Sigmoid colon (tissue), 4 donors: ENCODE results near the gene RETREG1.

ENCODE experiments used
- CTCF ChIP-seq, 4 experiments: fragments of 450-650 bp in 3 of 4; fragments of 200-600 bp in 1 of 4; IDR thresholded peaks; one replicate each; pipeline ENCODE4 v1.5.1; 2016 to 2019; ENCODE audit warnings: antibody characterized with exemption in 4 of 4, mild to moderate bottlenecking in 3 of 4, moderate library complexity in 2 of 4
- EP300 ChIP-seq, 4 donors: sonication (generic); formaldehyde crosslinking; IDR thresholded peaks; one replicate each; pipeline ENCODE4 v1.6.1; 2017; ENCODE audit warnings: antibody characterized with exemption in 4 of 4
- POLR2A ChIP-seq, 2 donors: fragments of 450-650 bp; IDR thresholded peaks; one replicate each; pipeline ENCODE4 v1.6.1; 2016; ENCODE audit warnings: antibody characterized with exemption in 2 of 2, mild to moderate bottlenecking in 2 of 2, moderate library complexity in 2 of 2

DNA sequence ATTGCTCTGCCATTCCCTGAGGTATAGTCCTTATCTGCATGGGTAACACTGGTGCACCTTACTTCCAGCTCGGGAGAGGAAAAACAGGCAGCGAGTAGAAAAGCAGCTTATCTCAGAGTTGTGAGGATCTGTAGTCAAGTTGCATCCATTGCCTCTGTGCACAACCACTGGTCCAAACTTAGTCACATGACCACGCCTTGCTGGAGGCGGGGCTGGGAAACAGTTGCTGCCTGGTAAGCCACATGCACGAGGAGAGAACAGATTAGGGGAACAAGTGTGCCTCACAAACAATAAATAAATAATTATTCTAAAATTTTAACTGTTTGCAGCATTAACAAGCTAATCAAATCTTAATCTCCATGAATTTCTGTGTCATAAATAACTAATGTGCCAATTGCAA, 169.8 kb downstream of the RETREG1 start:
- no peak for TF ChIP-seq EP300 (IDR thresholded peaks at IDR 0.05)
- TF ChIP-seq CTCF (IDR thresholded peaks at IDR 0.05), result no peak
- TF ChIP-seq POLR2A (IDR thresholded peaks at IDR 0.05), result no peak
